IMR-90 (cell line): ENCODE data around the gene LTBP1. TPM values are rescaled to one million over a fixed set of nuclear protein-coding genes. Genes with fewer than 3 reads are reported as not detected.

Source experiments
- ATAC-seq: fragments of 200-7000 bp; cut with Tn5 transposase; 2 replicates; pipeline ENCODE4 v1.9.1; 2020; ENCODE audit warnings: low read depth, mild to moderate bottlenecking, moderate library complexity
- BruUV-seq: library from RNA; stranded (reverse); fragments of 400-500 nt; replicated peaks from 2 replicates; lab custom pipeline; 2021; lab: Mats Ljungman, UMichigan
- CTCF ChIA-PET: fragments of 300-600 bp; formaldehyde crosslinking; extraction: SDS; loops from one replicate; lab custom pipeline; 2021; ENCODE audit warnings: antibody characterized with exemption; lab: Yijun Ruan, JAX
- POLR2A ChIA-PET: fragments of 300-600 bp; sonication (Branson Sonifier 250); formaldehyde crosslinking; loops from one replicate; lab custom pipeline; 2022; ENCODE audit warnings: antibody characterized with exemption; ENCODE audit not compliant: unreplicated experiment; lab: Charles Lee
- DNase-seq: peaks from one replicate; pipeline ENCODE4 v3.0.0; 2013
- H2AFZ ChIP-seq: replicated peaks from 2 replicates; pipeline ENCODE3; 2013; ENCODE audit warnings: low read length, mild to moderate bottlenecking; ENCODE audit not compliant: poor library complexity
- H2AK5ac ChIP-seq: 2 replicates; pipeline ENCODE4 v1.6.1; 2013; ENCODE audit warnings: low read depth, low read length, inconsistent platforms
- H2AK9ac ChIP-seq: replicated peaks from 2 replicates; pipeline ENCODE3; 2013; ENCODE audit warnings: mild to moderate bottlenecking, low read depth, low read length, moderate library complexity; ENCODE audit not compliant: poor library complexity
- H2BK120ac ChIP-seq: 2 replicates; pipeline ENCODE4 v1.6.1; 2013; ENCODE audit warnings: low read depth, low read length, inconsistent platforms
- H2BK15ac ChIP-seq: 3 replicates; pipeline ENCODE4 v1.6.1; 2013; ENCODE audit warnings: low read depth, low read length, inconsistent platforms
- H2BK20ac ChIP-seq: 2 replicates; pipeline ENCODE4 v1.6.1; 2013; ENCODE audit warnings: low read depth, mild to moderate bottlenecking, inconsistent platforms, low read length, moderate library complexity
- H2BK5ac ChIP-seq: 2 replicates; pipeline ENCODE4 v1.6.1; 2013; ENCODE audit warnings: mild to moderate bottlenecking, low read depth, low read length, inconsistent platforms; ENCODE audit not compliant: poor library complexity, severe bottlenecking
- H3K14ac ChIP-seq: replicated peaks from 2 replicates; pipeline ENCODE4 v1.6.1; 2013; ENCODE audit warnings: low read depth, low read length, inconsistent platforms
- H3K18ac ChIP-seq: 2 replicates; pipeline ENCODE4 v1.6.1; 2013; ENCODE audit warnings: low read depth, low read length, control low read depth
- H3K23ac ChIP-seq: 2 replicates; pipeline ENCODE4 v1.6.1; 2013; ENCODE audit warnings: low read depth, low read length, inconsistent platforms
- H3K27ac ChIP-seq: 2 replicates; pipeline ENCODE4 v1.5.1; 2013; ENCODE audit warnings: mild to moderate bottlenecking, control low read depth, low read length; ENCODE audit not compliant: insufficient read depth
- H3K27me3 ChIP-seq: 2 replicates; pipeline ENCODE4 v1.6.1; 2013; ENCODE audit warnings: low read length; ENCODE audit not compliant: control insufficient read depth, insufficient read depth
- H3K36me3 ChIP-seq: 2 replicates; pipeline ENCODE4 v1.6.1; 2013; ENCODE audit warnings: low read length, mixed read lengths; ENCODE audit not compliant: control insufficient read depth, insufficient read depth
- H3K4ac ChIP-seq: 2 replicates; pipeline ENCODE4 v1.6.1; 2013; ENCODE audit warnings: low read depth, low read length, inconsistent platforms
- H3K4me1 ChIP-seq: 2 replicates; pipeline ENCODE4 v1.6.1; 2013; ENCODE audit warnings: low read length, mixed read lengths; ENCODE audit not compliant: control insufficient read depth, insufficient read depth
- H3K4me2 ChIP-seq: 2 replicates; pipeline ENCODE4 v1.6.1; 2013; ENCODE audit warnings: low read depth, mild to moderate bottlenecking, control low read depth, low read length, moderate library complexity
- H3K4me3 ChIP-seq: 2 replicates; pipeline ENCODE4 v1.5.1; 2013; ENCODE audit warnings: low read depth, mild to moderate bottlenecking, control low read depth, low read length, moderate library complexity; ENCODE audit not compliant: insufficient read depth
- H3K56ac ChIP-seq: 2 replicates; pipeline ENCODE4 v1.6.1; 2013; ENCODE audit warnings: low read length, inconsistent platforms; ENCODE audit not compliant: insufficient read depth; ENCODE audit errors: extremely low read depth
- H3K79me1 ChIP-seq, 2 experiments: 2 replicates each; pipeline ENCODE4 v1.6.1; 2013; ENCODE audit warnings: low read length in 2 of 2, inconsistent platforms in 1 of 2, low read depth in 1 of 2
- H3K9ac ChIP-seq: 2 replicates; pipeline ENCODE4 v1.6.1; 2013; ENCODE audit warnings: low read depth, low read length, control low read depth
- H3K9me1 ChIP-seq: 2 replicates; pipeline ENCODE4 v1.6.1; 2013; ENCODE audit warnings: low read length, inconsistent platforms; ENCODE audit not compliant: insufficient read depth
- H3K9me3 ChIP-seq: 2 replicates; pipeline ENCODE4 v1.6.1; 2013; ENCODE audit warnings: low read length; ENCODE audit not compliant: control insufficient read depth, insufficient read depth
- H4K20me1 ChIP-seq: 2 replicates; pipeline ENCODE4 v1.6.1; 2013; ENCODE audit warnings: low read length, inconsistent platforms; ENCODE audit not compliant: insufficient read depth
- H4K5ac ChIP-seq: 2 replicates; pipeline ENCODE4 v1.6.1; 2013; ENCODE audit warnings: mild to moderate bottlenecking, low read depth, low read length, control low read depth
- H4K8ac ChIP-seq, 2 experiments: 2 replicates each; pipeline ENCODE4 v1.6.1; 2013; ENCODE audit warnings: low read depth in 2 of 2, low read length in 2 of 2, control low read depth in 1 of 2, inconsistent platforms in 1 of 2
- H4K91ac ChIP-seq: 2 replicates; pipeline ENCODE4 v1.6.1; 2013; ENCODE audit warnings: low read depth, low read length, inconsistent platforms; ENCODE audit not compliant: insufficient read depth
- CEBPB ChIP-seq: IDR thresholded peaks from 2 replicates; pipeline ENCODE4 v1.6.1; 2012; ENCODE audit warnings: low read depth, low read length, improper control_type of control experiment
- FOS ChIP-seq: fragments of 150-350 bp; IDR thresholded peaks from 2 replicates; pipeline ENCODE4 v1.6.1; 2016; ENCODE audit warnings: low read depth, low read length
- MAFK ChIP-seq: IDR thresholded peaks from 2 replicates; pipeline ENCODE4 v1.6.1; 2012; ENCODE audit warnings: low read depth, low read length, improper control_type of control experiment
- WGBS, 2 experiments: methylation state at CpG; one replicate each; pipeline versions ENCODE4 v1.1.5 to v1.1.7; 2013; ENCODE audit warnings: missing lambda C conversion rate in 2 of 2; ENCODE audit not compliant: insufficient read length in 1 of 2; ENCODE audit errors: extremely low coverage in 2 of 2; 5-methylcytosine and 5-hydroxymethylcytosine counted together
- dilution Hi-C: fragments of 300-500 bp; cut with HindIII; formaldehyde crosslinking; loops from one replicate; pipeline ENCODE4 v1.14.3; 2018; ENCODE audit warnings: low sequenced_read_pairs; ENCODE audit not compliant: unreplicated experiment
- in situ Hi-C: fragments of 300-500 bp; cut with MboI; formaldehyde crosslinking; loops from 3 replicates; pipeline ENCODE4 v1.14.3; 2019; ENCODE audit warnings: low sequenced_read_pairs, inconsistent platforms, mixed read lengths
- intact Hi-C: fragments of 100-400 bp; cut with micrococcal nuclease; formaldehyde crosslinking; loops from 2 replicates; pipeline ENCODE4 v1.10.0; 2022
- polyA plus RNA-seq, 3 experiments: library from polyadenylated mRNA; depleted of rRNA; stranded (reverse); fragments of >200 nt; gene quantifications; 2 replicates each; pipeline ENCODE4 v1.2.3, GENCODE V29; 2012; ENCODE audit warnings: low replicate concordance in 1 of 3
- total RNA-seq: library from RNA; depleted of rRNA; stranded (reverse); fragments of >200 nt; gene quantifications from 2 replicates; pipeline ENCODE4 v1.2.3, GENCODE V29; 2012

Gene LTBP1
- total and polyA plus RNA-seq, 2 of the 4 experiments (the other 2 are of a cell fraction) = 235 to 326 TPM

GRCh38 chr2:33131749-33132148 is 185.0 kb downstream of the LTBP1 start (continued):
- TF ChIP-seq MAFK = no peak

- peak; percentile 75 for DNase-seq
- Histone ChIP-seq H2BK120ac (peak overlapping the region; percentile 92), H3K27me3 (no peaks in the 10 kb centered on the region), H3K4me3 (peak overlapping the region; percentile 5; the same call in 1 of the 2 replicates), H3K36me3 (peaks cover 5% of the 10 kb centered on the region), H3K4ac (peak overlapping the region; percentile 86), H3K56ac (peak overlapping the region; percentile 82), H3K27ac (peak overlapping the region; percentile 85), H3K9me3 (no peaks in the 10 kb centered on the region), H2BK5ac (peak overlapping the region; percentile 88), H3K4me2 (peak overlapping the region; percentile 44), H4K91ac (peak overlapping the region; percentile 80), H3K4me1 (peaks cover 20% of the 10 kb centered on the region), H3K9ac (peak overlapping the region; percentile 49), H2BK15ac (peak overlapping the region; percentile 82; the same call in 2 of the 3 replicates), H2AK9ac (peak overlapping the region; percentile 6), H4K20me1 (peaks cover 4% of the 10 kb centered on the region; the same call in 1 of the 2 replicates), H3K14ac (peak overlapping the region; percentile 47), H4K8ac (peak overlapping the region; percentile 72 to 78), H2AK5ac (peak overlapping the region; percentile 45), H2BK20ac (peak overlapping the region; percentile 93), H3K9me1 (peaks cover 16% of the 10 kb centered on the region), H4K5ac (peak overlapping the region; percentile 24), H3K79me1 (peaks cover 20 to 51% of the 10 kb centered on the region in 2 experiments), H2AFZ (peak overlapping the region; percentile 27), H3K23ac (peak overlapping the region; percentile 75), H3K18ac (peak overlapping the region; percentile 39)
- WGBS, 2 experiments = 9% methylated on average over 4 of the region's 7 CpGs; no CpG with 5 or more reads in 1 of the 2 experiments
- TF ChIP-seq FOS (0 out of 2 replicates have a peak, but pooled peaks have one; percentile 2), CEBPB (peak; percentile 79), MAFK (no peak)
- in situ Hi-C loops (loop anchor here (10.0 kb wide), 1 partner anchor 189 kb away; the partner anchor contains the start of gene LTBP1), dilution Hi-C loops (no loop called here), intact Hi-C loops (loop anchor here (5.0 to 10.0 kb wide), 3 partner anchors 111 to 451 kb away; no protein-coding TSS in a partner anchor)
- POLR2A ChIA-PET = interaction anchor here (0.5 kb wide), 1 partner anchor 155 kb away, joined by 3 read pairs; no protein-coding TSS in a partner anchor
- ATAC-seq = peak; percentile 12
- CTCF ChIA-PET = interaction anchor here (0.8 to 1.5 kb wide), 4 partner anchors 23 to 196 kb away, joined by 3 to 5 read pairs (median 3); no protein-coding TSS in a partner anchor
- BruUV-seq = TSS peak; percentile 92
These were observed 186.8 kb downstream of the LTBP1 start for GRCh38 chr2:33133454-33133952.
